Stimulated activated CD8-positive, alpha-beta memory T cell treated with anti-CD3 and anti-CD28 coated beads, Interleukin-2, amount 100 ng/mL, for 1 hour (primary cell): ENCODE results near the gene OCLN.
"Not testable (repeated sequence)": the region's sequence is repeated elsewhere in the genome, so short reads cannot be mapped to it uniquely, and the experiment has no call there.

Source experiments
- DNase-seq, 2 donors: peaks; one replicate each; pipeline ENCODE4 v3.0.0-alpha.2; 2020; ENCODE audit warnings: low read depth in 2 of 2

The OCLN gene

DNA sequence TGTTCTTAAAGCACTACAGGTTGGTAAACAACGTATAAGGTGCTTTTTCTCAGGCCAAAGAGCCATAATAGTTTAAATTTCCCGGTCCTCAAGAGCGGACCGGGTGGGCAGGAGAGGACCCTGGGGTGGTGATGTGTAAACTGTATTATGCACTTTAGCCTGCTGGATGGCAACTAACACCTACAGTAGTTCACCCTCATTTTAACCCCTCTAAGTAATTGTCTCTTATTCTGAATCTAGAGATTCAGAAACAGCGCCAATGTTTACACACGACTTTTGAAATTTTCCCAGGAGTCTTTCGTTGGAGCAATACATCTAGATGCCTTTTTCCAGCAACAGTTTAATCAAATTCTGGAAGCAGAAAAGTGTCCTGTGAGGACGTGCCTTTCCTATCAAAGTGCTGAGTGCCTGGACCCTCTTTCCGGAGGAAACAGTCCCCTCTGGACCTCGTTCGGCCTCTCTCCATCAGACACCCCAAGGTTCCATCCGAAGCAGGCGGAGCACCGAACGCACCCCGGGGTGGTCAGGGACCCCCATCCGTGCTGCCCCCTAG lies 676 bp upstream of the OCLN start:
- no peak for DNase-seq

DNA sequence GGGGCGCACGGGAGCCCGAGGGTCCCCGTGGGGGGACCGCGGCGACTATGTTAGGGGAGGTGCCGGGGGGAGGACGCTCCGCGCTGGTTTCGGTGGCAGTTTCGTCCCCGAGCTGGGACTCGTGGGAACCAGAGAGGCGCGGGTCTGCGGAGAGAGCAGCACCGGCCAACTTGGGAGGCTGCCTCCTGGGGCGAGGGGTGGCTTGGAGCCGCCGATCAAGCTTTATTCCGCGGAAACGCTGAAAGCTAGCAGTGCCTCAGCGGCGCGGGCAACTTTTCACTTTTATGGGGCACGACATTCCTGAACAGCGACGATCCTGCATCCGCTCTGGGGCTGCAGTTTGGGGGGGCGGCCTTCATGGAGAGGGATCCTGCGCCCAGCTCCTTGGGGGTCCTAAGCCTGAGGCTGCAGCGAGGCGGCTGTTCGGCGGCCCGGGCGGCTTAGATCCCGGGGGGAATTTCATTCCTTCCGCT lies 369 bp downstream of the OCLN start:
- no peak for DNase-seq

DNA sequence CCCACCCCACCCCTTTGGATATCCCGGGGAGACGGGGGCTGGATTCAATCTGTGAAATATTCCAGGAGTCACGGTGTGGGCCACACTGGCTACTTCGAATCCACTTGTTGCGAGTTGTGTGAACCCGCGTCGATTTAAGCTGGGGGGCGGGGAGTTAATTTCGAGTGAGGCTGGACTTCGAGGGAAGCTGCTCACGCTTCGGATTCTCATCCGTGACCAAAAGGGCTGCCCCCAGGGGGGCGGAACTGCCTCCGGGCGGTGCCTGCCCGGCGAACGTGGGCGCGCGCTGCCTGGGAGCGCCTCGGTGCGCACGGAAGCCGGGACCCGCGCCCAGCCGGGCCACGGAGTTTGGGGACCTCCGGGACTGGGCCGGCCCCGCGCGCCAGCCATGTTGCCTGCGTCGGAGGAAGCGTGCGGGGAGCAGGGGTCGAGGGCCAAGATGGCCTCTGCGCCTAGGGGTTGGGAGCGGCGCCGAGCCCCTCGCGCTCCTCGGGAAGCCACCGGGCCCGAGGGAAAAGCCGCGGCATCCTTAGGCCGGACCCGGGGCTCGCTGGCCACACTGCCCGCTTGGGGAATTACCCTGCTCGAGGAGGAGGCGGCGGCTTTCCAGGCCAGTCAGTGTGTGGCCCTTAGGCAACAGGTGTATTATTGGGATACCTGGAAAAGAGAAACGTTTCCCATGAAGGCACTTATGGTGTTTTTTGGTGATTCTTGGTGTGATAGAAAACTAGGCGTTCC lies 975 bp downstream of the OCLN start:
- no peak for DNase-seq

DNA sequence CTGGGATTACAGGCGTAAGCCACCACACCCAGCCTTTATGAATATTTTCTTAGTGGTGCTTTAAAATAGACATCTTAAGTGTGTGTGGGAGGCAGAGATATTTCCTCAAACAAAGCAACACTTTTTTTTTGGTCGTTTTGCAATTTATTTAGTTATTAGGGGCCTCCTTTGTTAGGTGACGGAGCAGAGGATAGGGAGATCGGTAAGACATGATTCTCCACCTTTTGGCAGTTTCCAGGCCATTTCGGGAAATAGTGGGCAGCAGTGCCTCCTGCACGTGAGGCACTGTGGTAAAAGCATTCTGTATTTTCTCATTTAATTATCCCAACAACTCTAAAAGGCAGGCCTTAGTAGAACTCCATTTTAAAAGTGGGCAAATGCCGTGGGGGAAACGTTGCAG lies 1.9 kb downstream of the OCLN start:
- no peak for DNase-seq

DNA sequence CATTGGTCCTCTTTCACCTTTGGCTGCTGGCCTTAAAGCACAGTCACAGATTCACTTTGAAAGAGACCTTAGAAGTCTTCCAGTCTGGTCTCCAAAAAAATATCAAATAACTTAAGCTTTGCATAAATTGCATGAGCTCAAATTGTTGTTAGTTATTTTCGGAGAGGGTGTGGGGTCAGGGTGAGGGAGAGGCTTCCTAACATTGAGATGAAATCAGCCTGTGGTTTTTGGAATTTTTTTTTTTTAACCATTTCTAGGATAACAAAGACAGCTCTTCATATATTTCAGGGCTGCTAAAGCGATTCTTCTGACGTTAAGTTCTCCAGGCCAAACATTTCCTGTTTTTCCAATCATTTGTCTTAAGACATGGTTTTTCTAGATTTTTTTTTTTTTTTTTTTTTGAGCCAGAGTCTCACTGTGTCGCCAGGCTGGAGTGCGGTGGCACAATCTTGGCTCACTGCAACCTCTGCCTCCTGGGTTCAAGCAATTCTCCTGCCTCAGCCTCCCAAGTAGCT lies 4.5 kb downstream of the OCLN start:
- no peak for DNase-seq

DNA sequence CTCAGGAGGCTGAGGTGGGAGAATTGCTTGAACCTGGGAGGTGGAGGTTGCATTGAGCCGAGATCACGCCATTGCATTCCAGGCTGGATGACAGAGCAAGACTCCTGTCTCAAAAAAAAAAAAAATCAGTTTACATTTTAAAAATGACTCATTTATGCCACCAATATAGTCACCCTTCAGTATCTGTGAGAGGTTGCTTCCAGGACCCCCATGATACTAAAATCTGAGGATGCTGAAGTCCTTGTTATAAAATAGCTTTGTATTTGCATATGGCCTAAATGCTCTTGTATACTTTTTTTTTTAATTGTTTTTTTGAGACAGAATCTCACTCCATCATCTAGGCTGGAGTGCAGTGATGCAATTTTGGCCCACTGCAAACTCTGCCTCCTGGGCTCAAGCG lies 5.8 kb downstream of the OCLN start:
- DNase-seq = no peak

DNA sequence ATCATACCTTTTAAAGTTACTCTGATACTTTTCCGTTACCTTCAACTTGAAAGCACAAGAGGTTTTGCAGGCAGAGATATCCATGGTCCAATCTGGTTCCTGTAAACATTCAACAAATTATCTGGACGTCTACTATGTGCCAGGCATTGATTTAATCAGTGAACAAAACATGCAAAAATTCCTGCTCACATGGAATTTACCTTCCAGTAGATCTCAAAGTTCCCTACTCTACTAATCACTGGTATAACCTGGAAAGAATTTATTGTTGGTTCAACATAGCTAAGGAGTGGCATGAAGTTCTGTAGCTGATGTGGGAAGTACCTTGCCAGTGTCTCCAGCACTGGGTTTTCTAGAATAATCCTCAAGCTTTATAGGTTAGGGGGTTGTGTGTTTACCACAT lies 9.8 kb downstream of the OCLN start:
- no peak for DNase-seq

DNA sequence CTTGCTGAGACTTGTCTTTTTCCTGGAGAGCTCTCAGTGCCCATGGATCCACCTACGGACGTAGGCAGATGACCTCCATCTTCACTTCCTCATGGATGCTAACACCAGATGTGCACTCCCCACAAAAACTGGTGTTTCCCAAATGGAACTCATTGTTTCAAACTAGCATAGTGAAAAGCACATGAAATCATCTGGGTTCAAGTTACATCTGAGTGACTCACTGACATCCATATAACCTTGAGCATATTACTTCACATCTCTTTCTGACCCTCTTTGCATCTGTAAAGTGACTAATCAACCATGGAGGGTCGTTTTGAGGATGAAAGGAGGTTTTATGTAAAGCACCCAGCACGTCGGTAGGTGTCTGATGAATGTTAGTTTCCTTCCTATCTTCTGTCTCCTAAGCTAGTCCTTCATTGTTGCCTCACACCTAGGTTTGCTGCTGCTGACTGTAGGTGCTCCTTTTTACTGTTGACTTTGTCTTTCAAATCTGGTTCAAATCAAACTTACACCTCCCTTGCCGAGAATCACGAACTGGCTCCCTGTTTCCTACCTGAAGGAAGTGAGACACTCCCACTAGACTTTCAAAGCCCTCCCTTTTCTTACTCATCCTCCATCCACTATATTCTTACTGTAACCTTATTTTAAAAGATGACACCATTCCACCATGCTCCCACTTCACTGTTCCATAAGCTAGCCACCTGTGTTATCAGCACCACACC lies 10.3 kb downstream of the OCLN start:
- no peak for DNase-seq

DNA sequence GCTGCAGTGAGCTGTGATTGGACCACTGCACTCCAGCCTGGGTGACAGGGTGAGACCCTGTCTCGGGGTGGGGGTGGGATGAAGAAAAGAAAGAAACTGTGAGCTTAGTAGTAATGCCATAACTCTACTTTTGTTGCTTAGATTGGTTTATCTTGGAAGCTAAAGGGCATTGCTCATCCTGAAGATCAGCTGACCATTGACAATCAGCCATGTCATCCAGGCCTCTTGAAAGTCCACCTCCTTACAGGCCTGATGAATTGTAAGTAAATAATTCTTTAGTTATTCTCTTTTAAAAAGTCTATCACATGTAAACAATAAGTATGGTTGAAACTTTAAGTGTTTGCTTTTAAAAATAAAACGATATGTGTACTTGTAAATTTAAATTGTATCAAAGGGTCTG lies 11.4 kb downstream of the OCLN start:
- no peak for DNase-seq

DNA sequence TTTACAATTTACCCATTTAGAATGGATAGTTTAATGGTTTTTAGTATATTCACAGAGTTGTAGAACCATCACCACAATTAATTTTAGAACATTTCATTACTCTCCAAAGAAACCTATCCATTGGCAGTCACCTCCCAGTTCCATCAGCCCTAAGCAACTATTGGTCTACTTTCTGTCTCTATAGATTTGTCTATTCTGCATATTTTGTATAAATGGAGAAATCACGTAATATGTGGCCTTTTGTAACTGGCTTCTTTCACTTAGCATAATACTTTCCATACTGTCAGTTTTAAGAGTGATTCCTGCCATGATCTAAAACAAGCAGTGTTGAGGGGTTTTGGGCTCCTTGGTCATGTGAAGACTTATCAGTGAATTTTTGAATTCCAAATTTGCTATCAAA lies 12.7 kb downstream of the OCLN start:
- DNase-seq = no peak

DNA sequence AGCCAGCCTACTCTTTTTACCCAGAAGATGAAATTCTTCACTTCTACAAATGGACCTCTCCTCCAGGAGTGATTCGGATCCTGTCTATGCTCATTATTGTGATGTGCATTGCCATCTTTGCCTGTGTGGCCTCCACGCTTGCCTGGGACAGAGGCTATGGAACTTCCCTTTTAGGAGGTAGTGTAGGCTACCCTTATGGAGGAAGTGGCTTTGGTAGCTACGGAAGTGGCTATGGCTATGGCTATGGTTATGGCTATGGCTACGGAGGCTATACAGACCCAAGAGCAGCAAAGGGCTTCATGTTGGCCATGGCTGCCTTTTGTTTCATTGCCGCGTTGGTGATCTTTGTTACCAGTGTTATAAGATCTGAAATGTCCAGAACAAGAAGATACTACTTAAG lies 16.6 kb downstream of the OCLN start:
- DNase-seq = no peak

DNA sequence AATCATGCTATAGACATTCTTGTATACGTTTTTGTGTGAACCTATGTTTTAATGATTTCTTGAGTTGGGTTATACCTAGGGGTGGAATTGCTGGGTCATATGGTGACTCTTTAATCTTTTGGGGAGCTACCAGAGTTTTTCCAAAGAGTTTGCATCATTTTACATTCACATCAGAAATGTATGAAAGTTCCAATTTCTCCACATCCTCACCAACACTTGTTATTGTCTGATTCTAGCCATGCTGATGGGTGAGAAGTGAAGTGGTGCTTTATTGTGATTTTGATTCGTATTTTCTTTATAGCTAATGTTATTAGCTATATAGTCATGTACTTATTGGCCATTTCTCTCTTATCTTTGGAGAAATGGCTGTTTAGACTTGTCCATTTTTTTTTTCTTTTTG lies 18.1 kb downstream of the OCLN start:
- no peak for DNase-seq

DNA sequence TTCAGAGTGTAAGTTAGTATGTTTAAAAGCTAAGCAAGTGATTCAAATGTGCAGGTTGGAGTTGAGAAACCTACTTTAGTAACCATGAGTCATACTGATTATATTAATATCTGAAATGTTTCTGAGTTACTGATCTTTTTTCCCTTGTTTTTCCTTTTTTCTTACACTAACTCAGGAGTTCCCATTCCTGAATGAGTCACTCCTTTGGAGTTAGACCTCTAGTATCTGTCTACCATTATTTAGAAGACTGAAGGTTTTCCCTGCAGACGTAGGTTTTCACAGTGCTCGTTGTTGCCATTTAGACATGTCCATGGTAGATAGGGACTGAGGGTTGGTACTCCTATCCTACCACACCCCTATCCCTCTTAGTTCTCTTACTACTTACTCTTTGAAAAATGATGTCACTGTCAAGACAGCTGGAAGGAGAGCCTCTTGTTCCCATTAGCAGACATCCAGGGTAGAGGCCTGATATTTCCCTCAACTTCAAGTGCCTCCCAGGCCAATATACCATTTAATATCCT lies 20.2 kb downstream of the OCLN start:
- no peak for DNase-seq

DNA sequence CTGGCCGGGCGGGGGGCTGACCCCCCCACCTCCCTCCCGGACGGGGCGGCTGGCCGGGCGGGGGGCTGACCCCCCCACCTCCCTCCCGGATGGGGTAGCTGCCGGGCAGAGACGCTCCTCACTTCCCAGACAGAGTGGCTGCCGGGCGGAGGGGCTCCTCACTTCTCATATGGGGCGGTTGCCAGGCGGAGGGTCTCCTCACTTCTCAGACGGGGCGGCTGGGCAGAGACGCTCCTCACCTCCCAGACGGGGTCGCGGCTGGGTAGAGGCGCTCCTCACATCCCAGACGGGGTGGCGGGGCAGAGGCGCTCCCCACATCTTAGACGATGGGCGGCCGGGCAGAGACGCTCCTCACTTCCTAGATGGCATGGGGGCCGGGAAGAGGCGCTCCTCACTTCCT lies 23.0 kb downstream of the OCLN start:
- DNase-seq = not testable (repeated sequence)

DNA sequence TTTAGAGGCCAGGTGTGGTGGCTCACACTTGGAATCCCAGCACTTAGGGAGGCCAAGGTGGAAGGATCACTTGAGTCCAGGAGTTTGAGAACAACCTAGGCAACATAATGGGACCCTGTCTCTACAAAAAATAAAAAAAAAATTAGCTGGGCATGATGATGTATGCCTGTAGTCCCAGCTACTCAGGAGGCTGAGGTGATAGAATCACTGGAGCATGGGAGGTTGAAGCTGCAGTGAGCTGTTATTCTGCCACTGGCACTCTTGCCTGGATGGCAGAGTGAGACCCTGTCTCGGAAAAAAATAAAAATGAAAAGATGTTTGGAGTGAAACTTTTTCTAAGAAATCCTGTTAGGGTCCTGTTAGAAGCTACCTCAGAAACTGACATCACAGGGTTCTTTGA lies 24.2 kb downstream of the OCLN start:
- DNase-seq = no peak

DNA sequence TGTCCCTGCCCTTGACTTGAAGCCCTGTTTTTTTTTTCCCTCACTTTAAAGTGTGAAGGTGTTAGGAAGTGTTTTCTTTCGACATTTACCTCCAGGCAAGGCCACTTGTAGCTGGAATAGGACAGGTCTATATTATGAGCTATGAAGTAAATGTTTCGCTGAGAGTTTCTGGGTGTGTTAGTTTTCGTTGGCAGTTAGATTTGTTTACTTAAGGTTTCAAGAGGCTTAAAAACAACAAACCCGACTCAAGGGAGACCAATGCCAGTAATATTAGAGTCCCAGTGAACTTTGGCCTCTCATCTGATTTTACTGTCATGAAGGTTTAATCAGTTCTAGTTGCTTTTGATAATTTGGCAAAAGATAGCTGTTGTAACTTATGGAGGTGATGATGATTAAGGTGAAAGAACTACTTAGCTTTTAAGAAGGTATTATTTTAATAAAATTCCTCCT lies 25.2 kb downstream of the OCLN start:
- no peak for DNase-seq

DNA sequence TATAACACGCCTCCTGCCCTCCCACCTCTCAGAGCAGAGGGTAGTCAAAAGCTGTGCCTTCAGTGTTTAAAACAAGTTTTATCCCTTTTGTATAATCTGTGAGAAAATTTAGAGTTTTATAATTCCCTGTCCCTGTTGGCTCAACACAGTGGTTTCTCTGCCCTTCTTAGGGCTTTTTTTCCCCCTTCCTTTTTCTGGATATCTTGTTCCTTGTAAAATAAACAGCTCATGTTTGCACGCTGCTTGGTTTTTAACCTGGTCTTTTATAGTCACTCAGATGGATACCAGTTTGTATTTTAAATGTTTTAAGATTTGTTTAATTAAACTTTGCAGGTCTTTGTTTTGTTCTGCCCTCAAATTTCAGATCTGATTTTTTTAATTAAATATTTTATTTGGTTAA lies 26.7 kb downstream of the OCLN start:
- DNase-seq = no peak

DNA sequence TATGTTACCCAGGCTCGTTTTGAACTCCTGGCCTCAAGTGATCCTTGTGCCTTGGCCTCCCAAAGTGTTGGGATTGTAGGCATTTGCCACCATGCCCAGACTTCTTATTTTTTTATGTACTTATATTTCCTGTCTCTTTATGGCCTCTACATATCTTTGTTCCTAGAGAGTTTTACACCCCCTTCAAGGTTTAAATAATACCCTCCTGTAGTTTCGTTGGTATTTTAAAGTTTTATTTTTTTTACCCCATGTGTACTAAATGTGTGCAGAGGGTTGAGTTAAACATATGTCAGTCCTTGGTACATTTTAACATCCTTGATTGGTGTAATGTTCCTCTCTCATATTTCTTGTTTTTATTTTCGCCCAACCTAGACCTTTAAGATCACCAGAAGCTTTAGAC lies 29.4 kb downstream of the OCLN start:
- no peak for DNase-seq

DNA sequence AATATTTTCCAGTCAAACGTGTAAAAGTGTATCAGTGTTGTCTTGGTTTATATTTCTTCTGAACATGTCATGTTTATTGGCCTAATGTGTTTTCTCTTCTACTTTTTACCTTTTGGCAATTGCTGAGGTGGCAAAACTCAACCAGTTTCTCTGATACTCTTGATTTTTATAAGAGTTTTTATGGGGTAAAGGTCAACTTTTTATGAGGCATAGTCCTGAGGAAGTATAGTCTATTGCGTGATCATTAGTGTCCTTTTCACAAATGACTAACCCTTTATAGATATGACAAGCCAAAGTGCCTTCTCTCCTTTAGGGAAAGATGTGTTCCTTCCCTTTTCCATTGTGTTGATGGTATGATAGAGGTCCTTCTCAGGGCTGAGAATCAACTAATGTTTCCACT lies 32.9 kb downstream of the OCLN start:
- DNase-seq = no peak

DNA sequence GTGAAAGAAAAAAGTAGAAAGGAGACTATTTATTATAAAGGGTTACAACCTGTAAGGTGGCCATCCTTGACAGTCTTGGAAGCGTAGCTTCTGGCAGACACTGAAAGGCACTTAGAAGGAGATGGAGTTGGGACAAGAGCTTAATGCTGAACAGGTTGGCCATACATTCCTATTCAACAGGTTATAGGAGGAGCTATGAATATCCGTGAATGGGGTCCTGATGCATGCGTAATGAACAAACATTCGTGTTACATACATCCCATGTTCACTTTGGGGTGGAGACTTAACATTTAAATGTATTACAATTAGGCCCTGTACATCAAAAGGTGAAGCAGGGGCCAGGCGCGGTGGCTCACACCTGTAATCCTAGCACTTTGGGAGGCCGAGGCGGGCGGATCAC lies 34.1 kb downstream of the OCLN start:
- DNase-seq = no peak

DNA sequence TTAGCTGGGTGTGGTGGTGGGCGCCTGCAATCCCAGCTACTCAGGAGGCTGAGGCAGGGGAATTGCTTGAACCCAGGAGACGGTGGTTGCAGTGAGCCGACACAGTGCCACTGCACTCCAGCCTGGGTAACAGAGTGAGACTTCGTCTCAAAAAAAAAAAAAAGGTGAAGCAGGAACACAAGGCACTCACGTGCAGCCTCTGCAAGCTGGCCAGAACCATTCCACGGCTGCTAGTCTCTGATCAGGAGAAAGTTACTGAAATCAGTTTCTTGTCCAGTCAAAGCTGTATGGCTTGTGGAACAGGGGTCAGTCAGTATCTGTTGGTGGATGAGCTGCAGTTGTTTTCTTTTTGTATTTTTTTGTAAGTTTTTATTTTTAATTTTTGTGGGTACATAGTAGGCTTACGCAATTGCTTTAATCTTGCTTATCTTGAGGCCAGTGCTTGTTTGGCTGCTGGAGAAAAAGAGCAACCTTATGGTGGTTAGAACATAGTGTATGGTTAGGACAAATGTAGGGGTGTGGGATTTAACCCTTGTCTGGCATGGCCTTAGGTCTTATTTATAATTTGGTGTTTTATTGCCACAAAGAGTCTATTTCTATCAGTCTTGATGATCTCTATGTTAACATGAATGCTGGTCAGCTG lies 34.7 kb downstream of the OCLN start:
- DNase-seq = no peak

DNA sequence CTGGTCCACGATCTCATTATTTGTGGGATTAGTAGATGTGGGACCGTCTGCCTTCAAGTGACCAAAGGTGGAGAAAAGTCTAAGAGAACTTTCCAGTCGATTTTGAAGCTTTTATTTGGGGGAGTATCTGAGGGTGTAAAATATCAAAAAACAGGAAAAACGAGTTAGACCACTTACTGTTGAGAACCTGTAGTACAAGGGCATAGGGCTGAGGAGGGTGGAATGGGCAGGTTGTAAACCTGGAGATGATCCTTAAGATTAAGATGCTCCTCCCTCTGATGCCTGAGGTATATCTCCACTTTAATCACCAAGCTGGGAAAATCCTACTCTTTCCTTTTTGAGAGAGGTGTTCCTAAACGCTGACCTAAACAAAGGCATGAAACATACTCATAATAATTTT lies 35.4 kb downstream of the OCLN start:
- no peak for DNase-seq
